CD4-positive, alpha-beta T cell treated with Interleukin-17A for 1 hour (primary cell): ENCODE results near the gene PAM16.

Experiments used
- DNase-seq: peaks from one replicate; pipeline ENCODE4 v3.0.0-alpha.2; 2020

Gene PAM16

DNA sequence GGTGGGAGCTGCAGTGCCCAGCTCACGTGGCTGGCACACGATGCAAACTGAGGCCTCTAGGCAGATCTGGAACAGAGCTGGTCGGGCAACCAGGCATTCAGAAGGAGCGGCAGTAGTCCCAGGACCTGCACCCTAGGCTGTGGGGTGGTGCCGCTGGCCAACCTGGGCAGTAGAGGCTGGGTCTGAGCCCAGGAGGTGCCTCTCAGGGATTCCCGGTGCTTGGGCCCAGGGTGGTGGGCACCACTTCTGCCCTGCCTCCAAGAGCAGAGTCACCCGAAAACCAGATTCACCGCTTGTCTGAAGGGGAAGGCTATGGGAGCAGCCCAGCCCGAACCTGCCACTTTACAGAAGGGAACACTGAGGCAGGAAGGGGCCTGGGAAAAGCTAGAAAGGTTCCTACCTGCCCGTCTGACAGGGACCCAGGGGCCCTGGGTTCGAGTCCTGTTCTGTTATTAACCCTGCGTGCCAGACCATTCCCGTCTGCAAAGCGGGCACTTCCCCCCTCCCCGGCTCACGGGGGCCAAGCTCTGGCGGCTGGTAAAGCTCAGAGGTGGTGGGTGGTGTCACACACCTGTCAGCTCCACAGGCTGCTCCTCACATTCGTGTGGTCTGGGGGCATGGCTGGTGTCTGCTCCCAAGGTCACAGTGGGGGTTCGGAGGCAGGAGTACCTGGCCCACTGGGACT, 18.4 kb downstream of the PAM16 start:
- no peak for DNase-seq

DNA sequence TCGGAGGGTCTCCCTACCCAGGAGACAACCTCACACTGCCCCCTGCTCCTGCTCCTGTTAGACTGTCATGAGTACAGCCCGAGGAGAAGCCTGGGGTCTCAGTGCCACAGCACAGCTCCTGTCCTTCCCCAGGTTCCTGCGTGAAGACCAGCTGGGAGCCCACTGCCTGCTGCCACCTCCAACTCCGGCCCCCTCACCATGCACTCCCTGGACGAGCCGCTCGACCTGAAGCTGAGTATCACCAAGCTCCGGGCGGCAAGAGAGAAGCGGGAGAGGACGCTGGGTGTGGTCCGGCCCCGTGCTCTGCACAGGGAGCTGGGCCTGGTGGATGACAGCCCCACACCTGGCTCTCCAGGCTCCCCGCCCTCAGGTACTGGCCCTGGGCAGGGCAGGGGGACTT, 19.0 kb downstream of the PAM16 start:
- DNase-seq = no peak

DNA sequence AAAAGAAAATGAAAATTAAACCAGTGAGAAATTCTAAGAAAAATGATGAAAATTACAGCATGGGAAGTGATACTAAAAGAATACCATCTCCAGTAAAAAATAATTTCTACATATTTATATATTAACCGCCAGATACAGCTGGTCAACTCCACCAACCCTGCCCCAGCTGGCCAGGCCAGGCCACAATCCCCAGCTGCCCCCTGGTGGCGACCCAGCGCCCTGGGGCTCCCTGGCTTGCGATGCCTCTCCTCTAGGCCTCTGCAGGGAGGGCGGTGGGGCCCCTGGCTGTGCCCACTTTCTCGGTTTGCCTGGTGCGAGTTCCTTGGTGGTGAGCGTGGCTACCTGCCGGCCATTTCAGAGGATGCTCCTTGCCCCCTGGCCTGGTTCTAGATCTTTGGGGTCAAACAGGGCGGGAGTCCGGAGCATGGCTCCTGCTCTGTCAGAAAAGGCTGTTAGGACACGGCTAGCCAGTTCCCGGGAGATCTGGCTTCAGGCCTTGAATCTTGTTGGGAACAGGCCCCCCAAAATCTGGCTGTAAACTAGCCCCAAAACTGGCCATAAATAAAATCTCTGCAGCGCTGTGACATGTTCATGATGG, 20.7 kb downstream of the PAM16 start:
- peak; percentile 74 for DNase-seq

DNA sequence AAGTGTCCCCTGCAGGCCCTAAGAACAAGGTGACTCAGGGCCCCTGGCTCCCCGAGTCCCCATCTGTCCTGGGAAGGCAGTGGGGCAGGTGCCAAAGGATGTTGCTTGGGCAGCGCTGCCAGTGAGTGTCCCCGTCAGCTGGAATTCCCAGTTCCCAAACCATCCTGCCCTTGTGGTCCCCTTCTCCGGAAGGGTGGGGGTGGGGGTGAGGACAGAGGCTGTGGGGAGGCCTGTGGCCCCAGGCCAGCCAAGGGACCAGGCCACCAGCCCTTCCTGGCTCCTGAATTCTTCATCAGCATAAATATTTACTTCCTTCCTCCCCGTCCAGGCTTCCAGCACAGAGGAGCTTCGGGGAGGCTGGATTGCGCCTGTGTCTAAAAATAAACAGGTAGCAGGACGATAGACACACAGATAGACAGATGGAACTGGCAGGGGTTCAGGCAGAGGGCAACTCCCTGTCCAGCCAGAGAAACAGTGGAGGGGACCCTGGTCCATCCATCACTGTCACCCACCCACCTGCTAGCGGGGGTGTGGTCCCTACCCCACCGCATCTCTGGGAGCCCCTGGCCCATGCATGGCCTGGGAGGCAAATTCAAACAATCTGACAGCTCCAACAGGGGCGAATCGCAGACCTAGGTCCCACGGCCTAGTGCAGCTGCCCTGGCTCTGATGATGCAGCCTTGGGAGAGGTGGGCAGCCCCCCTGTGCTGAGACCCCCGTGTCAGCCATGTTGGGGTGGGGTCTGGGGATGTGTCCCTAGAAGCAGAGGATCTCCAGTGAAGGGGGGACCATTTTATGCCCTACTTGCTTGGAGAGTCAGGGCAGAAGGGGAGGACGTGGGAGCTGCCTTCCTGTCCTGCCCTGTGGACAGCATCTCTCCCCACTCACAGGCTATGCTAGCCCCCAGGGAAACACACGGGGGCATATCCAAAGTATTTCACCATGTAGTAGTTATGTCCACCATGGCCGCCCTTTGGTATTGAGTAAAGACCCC, 22.0 kb downstream of the PAM16 start:
- no peak for DNase-seq

DNA sequence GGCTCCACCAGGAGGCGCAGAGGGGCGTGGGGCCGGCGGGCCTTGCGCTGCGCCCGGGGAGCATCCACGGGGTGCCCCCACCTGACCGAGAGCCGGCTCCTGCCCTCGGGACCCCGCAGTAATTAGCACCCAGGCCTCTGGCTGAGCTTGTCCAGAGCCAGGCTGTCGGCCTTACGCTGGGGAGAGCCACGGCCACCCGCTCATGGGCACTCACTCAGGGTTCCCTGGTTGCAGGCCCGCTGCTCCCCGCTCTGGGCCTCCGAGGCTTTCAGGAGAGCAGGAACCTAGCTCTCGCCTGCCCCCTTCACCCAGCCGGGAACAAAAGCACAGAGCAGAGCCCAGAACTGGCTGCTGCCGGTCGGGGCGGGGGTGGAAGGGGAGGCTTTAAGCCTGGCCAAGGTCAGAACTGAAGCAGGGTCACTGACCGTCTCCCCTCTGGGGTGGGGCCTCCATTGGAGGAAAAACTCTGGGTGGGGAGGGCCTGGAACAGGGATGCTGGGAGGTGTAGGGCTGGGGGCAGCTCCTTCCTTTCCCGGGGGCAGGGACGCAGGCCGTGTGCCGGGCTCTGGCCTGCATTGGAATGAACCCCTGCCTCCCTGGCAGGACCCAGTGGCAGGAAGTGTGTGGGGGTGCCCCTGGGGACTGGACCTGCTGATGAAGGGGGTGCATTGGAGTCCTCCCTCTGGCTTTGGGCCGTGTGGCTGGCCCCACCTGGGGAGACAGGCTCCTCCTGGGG, 22.9 kb downstream of the PAM16 start:
- DNase-seq = peak; percentile 57

DNA sequence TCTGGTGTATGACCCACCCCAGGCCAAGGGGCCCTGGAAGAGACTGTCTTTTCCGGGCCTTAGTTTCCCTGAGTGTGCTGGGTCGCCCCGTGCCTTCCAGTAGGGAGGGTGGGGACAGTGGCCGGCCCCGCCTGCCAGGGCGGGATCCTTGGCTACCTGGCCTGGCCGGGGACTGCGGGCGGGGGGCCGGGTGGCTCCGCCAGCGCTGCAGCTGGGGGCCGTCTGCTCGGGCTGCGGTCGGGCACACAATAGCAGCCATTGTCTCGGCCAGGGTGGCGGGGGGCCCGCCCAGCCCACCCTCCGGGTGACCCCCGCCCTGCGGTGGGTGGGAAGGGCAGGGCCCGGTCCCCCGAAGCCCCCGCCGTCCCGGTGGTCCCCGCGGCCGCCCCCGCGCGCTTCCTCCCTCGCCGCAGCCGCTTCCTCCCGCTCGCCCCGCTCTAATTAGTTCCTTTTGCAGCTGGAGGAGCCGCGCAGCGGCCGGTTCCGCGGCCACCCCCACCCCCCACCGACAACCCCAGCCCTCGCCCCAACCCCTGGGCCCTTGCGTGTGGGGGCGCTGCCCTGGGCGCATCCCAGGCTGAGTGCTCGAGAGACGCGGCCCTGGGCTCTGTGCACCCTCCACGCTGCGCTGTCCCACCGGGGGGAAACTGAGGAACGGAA, 23.6 kb downstream of the PAM16 start:
- DNase-seq = no peak

DNA sequence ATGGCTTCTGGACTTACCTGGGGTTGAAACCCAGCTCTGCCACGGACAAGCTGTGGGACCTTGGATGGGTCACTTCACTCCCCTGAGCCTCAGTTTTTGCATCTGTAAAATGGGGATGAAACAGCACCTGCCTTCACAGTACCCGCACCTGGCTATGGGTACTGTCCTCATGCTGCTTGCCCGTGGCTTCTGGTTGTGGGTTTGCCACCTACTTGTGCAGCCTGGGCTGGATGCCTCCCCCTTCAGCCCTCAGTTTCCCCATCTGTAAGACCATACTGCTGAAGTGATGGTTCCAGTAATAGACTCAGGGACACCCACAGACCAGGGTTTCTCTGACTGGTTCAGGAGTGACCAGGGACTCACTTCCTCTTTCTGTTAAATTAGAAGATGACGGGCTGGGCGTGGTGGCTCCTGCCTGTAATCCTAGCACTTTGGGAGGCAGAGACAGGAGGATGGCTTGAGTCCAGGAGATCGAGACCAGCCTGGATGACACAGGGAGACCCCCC, 25.8 kb downstream of the PAM16 start:
- DNase-seq = no peak

DNA sequence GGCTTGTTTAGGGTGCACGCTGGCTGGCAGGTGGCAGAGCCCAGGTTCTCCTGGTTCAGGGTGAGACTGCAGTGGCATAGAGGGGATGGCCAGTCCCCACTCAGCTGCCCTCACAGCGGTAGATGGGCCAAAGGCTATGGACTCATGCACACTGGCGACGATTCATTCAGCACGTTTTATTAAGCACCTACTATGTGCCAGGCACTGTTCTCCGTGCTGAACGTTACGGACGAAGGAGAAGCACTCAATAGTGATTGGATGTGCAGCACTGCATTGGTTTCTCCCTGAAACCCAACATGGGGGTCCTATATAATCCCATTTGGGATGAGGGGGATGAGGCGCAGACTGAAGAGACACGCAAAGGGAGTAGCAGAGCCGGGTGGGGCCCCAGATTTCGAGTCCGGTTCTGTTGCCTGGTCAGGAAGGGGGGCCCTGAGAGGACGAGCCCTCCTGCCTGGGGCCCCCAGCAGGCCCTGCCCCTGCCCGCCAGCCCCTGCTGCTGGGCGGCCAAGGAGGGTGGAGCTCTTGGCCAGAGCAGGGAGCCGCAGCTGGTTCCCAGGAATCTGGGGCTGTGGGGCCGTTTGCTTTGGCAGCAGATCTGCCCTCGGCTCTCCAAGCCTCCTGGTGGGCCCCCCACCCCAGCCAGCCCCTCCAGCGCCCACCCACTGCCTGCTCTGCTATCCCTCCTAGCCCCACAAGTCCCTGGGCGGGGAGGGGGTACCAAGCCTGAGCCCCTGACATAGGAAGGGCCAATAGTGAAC, 26.4 kb downstream of the PAM16 start:
- DNase-seq = no peak

DNA sequence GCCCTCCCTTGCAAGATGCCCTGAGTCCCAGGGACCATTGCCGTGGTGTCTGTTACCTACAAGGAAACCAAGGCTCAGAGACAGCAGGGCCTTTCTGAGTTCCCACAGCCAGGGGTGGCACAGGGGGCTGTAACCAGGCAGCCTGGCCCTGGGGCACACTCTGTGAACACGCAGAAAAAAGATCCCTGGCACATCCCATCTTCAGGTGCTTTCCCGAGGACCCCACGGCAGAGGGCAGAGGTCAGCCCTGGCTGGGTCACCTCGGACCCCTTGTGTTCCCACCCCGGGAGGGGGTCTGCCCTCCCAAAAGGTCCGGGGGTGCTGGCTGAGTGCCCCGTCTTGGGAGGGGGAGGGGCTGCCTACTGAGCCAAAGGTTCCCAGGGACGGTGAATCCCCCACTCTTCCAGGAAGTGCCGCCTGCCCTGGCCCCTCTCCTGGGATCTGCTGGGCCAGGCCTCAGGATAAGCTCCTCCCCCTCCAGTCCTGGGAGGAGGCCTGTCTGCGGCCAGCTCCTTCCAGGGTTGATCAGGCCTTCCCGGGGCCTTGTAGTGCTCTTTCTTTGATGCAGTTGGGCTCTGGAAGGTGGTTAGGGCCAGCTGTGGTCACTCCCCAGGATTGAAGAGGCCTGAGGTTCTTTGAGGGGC, 27.2 kb downstream of the PAM16 start:
- no peak for DNase-seq

DNA sequence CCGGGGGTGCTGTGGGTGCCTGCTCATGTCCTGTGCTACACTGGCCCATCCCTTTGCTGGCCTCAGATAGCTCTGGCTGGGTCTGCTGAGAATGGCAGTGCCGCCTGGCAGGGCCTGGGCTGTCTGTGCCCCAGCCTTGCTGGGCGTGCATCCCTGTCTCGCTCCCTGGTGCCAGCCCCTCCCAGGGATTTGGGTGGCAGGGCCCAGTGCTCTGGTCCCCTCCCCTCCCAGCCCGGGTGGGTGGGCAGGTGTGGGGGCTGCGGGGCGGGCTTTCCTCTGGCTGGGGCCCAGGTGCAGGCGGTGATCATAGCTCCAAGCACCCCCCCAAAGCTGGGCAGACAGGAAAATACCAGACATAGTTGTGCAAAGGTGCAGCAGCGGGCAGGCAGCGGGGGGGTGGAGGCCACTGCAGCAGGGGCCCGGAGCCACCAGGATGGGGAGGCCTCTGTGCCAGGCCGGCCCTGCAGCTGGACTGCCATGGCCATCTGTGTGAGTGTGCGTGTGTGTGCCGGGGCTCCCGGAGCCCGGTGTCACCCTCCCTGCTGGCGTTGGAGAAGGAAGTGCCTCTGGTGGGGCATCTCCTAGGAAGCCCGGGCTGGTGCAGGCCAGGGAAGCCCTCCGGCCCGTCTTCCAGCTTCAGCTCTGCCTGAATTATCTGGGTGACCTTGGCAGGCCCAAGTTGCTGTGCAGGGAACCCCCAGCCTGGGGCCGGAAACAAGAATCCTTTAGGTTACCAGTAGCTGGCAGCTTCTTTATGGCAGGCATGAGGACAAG, 27.9 kb downstream of the PAM16 start:
- DNase-seq = no peak

DNA sequence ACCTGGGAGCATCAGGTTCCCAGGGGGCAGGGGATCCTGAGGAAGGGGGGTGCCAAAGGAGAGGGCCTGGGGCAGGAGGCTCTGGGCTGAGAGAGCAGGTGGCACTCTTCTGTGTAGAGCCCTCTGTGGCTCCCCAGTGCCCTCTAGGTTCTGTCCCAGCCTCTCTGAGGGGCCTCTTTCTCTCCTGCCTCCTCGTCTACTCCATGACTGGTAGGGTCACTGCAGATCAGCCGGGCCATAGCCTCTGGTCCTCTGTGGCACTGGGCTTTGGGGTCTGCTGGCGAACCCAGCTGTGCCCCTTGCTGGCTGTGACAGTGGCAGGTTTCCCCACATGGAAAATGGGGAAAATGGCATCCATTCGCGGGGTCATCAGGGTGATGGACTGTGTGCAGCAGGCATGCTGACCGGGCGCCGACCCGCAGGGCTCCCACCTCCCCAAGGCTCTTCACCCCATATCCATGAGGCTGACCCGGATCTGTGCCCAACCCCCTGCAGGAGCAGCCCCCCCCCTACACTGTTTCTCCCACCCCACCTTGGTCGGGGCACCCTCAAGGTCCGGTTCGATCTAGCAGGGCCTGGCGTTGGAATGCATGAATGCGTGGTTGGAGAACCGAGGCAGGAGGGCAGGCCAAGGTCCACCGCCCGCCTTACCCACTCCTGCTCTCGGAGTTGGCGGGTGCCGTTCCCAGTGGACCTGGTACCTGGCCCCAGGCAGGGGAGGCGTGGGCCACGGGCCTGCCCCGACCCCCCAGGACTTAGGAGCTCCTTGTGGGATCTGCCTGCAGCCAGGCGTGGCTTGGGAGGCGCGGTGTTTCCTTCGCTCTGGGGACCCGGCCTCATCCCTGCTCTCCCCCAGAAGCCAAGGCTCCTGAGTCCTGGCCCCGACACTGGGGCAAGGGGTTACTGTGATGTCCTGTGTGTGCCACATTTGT, 28.7 kb downstream of the PAM16 start:
- no peak for DNase-seq

DNA sequence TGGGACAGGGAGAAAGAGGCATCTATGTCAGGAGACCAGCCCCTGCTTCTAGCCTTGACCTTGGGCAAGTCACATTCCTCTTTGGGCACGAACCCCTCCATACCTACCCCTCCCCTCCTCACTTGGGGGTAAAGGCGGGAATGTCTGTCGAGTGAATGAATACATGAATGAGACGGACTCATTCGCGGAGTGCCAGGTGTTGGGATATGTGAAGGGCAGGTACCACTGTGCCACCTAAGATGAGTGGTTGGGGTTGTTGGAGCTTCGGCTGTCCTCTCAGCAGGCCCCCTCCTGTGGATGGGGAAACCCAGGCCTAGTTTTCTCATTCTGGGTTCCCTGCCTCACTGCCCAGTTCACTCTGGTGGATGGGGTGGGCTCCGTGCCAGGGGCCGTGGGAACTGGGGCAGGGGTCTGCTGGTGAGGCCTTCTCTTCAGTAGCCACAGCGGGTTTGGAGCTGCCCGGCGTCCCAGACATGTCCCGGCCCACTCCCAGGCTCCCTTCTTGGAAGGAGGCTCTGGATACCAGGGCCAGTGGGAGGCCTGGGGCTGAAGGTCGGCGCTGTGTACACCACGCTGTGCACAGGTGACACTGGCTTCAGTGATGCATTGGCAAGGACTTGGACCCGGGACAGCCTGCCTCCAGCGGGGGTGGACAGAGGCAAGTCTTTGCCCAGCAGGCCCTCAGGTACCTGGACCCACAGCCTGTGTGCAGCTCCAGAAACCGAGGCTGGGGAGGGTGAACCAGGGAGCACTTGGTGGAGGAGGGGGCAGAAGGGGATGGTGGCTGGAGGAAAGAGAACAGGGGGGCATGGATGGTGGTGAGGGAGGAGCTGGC, 29.6 kb downstream of the PAM16 start:
- DNase-seq = no peak

DNA sequence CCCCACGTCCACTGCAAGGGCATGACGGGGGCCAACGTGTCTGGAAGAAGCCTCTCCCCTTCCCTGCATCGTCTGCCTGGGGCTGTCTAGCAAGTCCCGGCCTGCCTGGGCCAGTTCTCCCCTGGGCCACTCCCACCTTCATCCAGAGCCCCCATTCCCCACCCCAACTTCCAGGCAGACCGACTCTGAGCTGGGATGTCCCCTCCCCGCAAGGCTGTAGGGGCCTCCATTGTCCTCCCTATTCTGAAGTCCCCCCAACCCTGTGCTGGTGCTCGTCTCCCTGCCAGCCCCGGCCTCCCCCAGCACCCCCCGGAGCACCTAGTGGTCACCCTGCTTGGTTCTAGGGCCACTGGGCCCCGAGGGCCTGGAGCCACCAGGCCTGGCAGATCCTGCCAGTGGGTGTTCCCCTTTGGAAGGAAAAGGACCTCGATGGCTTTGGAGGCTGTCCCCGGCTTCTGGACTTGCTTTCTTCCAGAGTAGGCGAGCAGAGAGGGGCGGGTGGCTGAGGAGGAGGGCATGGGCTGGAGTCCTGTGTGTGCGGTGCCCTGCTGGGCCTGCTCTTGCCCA, 30.5 kb downstream of the PAM16 start:
- no peak for DNase-seq

DNA sequence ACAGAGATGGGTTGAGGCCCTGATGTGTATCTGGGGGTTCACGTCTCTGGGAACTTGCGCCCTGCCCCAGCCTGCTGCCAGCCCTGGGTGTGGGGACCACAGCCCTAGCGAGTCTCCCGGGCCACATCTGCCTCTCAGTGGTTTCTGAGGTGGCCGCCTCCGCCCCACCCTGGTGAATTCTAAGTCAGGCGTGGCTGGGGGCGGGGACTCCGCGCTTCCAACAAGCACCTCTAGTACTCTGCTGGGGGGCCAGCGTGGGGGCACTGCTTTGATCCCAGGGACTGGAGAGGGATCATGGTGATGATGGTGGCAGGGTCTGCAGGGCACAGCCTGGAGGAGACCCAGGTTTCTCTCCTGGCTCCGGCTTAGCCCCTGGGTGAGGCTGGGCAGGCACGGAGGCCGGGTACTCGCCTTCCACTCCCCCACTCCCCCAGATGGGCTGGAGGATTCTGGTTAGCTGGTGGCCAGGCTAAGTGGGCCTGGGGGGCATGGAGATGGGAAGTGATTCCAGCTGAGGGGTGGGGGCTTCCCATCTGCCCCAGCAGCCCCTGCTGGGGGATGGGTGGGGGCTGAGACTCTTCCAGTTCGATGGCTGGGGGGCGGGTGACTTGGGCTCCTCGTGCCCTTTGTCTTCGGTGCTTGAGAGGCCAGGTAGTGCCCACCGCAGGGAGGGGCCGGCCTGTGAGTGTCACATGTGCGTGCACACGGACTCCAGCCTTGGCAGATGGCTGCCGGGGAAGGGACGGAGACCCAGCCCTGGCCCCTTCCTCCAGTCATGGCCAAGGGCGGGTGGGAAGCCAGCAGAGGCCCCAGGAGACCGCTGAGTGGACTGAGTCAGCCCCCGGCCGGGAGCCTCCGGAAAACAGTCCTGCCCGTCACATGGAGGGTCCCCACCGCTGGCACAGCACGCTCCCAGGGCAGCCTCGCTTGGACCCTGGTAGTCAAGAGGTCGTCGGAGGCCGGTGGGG, 31.4 kb downstream of the PAM16 start:
- peak; percentile 73 for DNase-seq

DNA sequence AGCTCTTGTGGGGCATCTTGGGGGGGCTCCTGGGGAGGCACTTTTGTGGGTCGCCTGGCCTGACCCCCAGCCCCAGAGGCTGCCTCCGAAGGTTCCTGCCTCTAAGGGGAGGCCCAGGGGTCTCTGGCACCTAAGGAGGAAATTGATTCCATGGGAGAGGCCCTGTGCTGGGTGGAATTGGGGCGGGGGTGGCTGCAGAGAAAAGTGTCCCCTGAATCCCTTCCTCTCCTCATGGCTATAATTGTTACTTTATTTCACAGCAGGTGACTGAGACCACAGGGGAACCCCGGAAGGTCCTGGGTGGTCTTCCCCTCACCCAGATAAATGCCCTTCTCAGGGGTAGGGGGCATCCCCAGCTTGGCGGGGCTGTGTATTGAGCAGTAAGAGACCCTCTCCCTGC, 32.2 kb downstream of the PAM16 start:
- DNase-seq = no peak

DNA sequence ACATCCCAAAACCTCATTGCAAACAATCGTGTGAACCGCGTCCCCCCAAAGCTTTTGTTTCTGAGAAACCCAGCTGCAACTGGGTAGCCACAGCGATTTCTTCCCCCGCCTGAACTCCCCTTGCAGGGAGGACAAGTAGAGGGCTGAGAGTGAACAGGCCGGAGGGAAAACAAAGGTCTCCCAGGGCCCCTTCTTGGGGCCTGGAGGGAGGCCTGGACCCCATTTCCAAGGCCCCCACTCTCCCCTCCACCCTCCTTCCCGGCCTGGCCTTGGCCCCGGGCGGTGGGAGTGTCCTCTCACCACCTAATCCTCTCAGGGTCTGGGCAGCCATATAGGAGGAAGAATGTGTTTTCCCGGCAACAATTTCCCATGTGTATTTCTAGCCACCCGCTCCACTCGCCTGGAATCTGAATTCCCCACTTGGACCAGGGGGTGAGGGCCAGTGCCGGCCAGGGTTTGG, 32.6 kb downstream of the PAM16 start:
- no peak for DNase-seq
